Inflammatory macrophage treated with lipopolysaccharide for 1 hour (primary cell): Measurements from ENCODE around the gene PRKAB2.
"Not testable (repeated sequence)": the region's sequence is repeated elsewhere in the genome, so short reads cannot be mapped to it uniquely, and the experiment has no call there.

Experiments used
- DNase-seq, 2 donors: peaks; one replicate each; pipeline ENCODE4 v3.0.0-alpha.2; 2020 to 2022

Gene PRKAB2

DNA sequence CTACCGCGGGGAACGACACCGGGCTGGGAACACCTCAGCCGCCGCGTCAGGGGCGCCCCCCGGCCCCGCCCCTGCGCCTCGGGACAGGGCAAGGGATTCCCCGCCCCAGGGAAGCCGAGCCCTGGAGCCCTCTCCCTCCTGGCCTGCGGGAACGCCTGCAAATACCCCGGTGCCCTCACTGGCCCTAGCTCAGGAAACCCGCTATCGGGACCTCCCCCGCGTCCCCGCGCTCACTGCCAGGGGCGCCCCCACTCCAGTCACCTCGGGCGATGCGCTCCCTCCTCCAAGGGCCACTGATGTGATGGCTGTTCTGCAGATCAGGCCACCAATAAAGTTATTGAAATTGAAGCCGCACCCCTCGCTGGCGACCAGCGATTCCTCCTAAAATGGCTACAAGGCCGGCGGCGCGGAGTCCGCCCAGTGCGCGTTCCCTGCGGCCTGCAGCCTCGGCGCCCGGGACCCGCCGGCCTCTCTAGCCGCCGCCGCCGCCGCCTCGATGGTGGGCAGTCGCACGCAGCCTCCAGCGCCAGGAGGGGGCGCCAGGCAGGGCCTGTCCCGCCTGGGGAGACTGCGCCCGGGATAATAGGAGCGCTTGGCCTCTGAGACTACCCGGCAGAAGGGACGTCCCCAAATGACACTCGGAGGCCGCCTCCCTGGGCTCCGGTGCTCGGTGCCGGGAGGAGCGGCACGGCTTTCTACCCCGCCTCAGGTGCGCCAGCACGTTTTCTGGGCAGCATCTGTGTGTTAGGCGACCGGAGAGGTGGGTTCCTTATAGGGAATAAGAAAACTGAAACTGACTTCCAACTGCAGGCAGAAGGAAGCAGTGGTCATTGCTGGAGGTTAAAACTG is at the start of gene PRKAB2:
TSS of gene PRKAB2 (minus strand) at position 303 of the 849 bp plus-strand sequence. CDS start 326 bp downstream, outside the sequence.
- DNase-seq = peak; percentile 91 to 96

DNA sequence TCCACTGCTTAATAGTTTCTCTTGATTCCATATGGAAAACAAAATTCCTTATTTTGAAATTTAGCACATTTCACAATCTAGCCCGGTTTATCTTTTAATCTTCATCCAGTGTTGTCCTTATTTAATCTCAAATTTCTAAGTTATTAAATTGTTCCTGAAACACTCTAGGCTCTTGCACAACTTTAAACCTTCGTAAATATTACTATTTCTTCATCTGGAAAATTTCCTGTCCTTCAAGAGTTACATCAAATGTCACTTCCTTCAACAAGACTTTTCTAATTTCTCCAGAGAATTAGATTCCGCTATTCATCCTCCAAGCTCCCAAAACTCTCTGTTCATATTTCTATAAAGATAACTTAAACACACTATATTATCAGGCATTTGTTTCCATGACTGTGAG is 46.3 kb upstream of the PRKAB2 start:
- peak; percentile 84 to 90 for DNase-seq

GRCh38 chr1:147217141-147217540 is 44.9 kb upstream of the PRKAB2 start:
- peak; percentile 73 to 81 for DNase-seq

DNA sequence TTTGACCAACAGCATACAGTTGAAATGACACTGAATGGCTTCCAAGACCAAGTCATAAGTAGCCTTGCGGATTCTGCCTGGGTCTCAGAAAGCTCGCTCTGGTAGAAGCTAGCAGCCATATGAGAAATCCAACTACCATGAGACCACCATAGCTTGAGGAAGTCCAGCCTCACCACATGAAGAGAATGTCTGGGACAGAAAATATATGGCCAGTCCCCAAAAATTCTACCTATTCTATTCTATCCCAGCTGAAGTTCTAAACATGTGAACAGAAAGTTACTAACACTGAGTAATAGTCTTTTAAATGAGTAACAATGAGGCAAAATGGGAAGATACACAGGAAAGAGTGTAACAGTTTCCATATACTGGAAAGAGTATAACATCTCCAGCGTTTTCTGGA is 43.9 kb upstream of the PRKAB2 start:
- DNase-seq = peak in 1 of 2 donors; percentile 25

GRCh38 chr1:147215540-147215916 is 43.3 kb upstream of the PRKAB2 start:
- no peak for DNase-seq

DNA sequence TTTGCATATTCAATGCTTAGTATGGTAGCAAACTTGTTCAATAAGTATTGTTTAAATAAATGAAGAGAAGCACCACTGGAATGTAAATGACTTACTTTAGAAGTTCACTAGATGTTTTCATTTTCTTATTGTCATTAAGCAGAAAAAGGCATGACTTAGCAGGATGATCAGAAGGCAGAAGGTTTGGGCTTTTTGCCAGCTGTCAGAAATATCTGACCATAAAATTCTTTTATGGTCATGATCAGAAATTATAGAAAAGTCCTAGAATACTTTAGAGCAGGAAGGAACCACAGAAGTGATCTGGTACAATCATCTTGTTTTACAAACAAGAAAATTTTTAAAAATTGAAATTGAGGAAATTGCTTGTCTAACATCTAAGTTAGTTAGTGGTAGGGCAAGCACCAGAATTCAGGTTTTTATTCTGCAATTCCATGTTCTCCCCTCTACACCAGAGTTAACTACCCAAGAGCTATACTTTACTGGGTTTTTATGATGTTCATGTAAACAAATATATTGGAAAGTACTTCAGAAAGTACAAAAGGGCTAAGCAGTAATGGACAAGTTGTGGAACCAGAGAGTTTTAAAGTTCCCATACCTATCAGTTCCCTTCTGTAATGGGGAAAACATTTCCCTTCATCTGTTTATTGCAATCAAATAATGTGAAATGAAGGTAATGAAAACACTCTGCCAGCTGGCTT is 42.7 kb upstream of the PRKAB2 start:
- no peak for DNase-seq

- DNase-seq = peak in 1 of 2 donors; percentile 62
Measured at GRCh38 chr1:147214325-147214724, 42.1 kb upstream of the PRKAB2 start.

GRCh38 chr1:147213271-147213670 is 41.0 kb upstream of the PRKAB2 start:
- no peak for DNase-seq

DNA sequence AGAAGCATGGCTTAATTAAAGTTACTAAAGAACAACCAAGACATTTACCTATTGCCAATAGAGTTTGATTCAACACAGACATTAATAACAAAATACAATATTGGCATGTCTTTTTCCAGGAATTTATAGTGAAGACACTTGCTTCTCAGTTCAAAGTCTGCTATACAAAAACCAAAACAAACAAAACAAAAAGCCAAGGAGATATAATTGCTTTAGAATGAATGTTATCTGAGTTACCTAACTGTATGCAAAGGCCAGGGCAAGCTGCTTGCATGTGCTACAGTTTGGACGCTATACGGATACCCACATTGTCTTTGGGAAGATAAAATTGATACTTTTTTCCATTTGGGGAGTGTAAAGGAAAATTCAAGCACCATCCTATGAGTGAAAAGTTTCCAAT is 39.3 kb upstream of the PRKAB2 start:
- DNase-seq = no peak

DNA sequence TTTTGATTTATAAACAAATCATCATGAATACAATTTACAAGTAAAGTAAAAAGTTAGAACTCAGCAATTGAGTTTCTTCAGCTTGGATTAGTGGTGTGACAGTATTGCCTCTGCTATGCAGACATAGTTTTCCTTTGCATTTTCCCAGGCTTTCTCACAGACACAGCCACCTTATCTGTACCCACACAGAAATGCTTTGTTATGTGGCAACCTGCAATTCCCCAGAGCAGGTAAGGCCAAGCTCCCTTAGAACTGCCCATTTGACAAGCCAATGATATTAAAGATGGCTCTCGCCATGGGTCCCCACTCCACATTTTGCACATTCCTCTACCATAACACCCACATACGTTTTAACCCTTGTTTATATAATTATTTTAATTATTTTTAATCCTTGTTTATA is 38.7 kb upstream of the PRKAB2 start:
- no peak for DNase-seq

GRCh38 chr1:147209825-147210821 is 37.9 kb upstream of the PRKAB2 start:
- no peak for DNase-seq

GRCh38 chr1:147208619-147209018 is 36.3 kb upstream of the PRKAB2 start:
- no peak for DNase-seq

- DNase-seq = no peak
Measured at GRCh38 chr1:147207192-147207591, 34.9 kb upstream of the PRKAB2 start.

DNA sequence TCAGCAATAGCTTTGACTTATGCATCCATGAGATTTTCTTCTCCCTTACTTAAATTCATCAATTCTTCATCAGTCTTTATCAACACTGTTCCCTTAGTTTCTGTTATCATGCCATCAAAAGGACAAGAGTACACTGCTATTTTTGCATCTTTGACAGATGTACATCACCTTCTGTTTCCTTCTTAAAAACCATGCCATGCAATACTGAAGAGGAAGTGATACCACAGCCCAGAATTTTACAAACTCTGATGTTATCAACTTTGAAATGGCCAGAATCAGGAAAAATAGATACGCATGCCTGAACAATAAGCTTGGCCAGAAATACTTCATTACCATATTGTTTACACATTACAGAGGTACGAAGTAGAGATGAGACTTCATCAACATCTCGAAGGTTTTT is 31.8 kb upstream of the PRKAB2 start:
- peak in 1 of 2 donors; percentile 18 for DNase-seq

GRCh38 chr1:147202576-147202975 is 30.3 kb upstream of the PRKAB2 start:
- DNase-seq = no peak

- DNase-seq = no peak
Measured at GRCh38 chr1:147201786-147202185, 29.5 kb upstream of the PRKAB2 start.

GRCh38 chr1:147201276-147201675 is 29.0 kb upstream of the PRKAB2 start:
- no peak for DNase-seq

- DNase-seq = not testable (repeated sequence)
Measured at GRCh38 chr1:147197324-147197723, 25.1 kb upstream of the PRKAB2 start.

DNA sequence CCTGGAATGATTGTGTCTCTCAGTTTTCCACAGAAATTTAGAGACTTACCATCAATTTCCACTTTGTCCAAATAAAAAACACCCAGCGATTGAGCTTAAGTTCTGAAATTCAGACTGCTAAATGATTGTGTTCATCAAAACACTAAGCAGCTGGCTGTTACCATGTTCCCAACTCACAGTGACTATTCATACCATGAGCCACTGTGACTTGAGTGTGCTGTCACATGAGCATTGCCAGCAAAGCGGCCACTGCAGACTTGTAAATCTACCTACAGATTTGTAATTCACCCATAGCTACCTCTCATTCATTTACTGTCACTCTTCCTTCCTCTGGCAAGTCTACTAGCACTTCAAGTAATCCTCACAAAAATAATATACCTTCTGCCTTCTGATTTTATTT is 17.2 kb upstream of the PRKAB2 start:
- DNase-seq = no peak

DNA sequence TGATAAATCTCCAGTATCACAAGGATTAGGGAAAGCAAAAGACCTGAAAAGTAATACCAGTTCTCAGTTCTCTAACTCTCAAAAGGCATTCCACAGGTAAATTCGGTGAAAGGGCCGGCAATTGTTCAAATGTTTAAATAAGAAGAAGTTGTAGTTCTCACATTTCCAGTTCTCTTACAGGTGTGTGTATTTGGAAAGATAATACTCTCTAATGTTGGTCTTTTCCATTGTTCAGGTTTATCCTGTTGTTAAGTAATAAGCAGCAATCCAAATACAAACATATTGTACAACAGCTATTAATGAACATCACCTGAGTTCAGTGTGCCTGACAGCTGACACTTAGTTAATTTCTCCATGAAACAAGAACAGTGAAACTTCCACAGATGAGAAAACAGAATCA is 13.2 kb upstream of the PRKAB2 start:
- no peak for DNase-seq

- DNase-seq = no peak
Measured at GRCh38 chr1:147177611-147178380, 5.5 kb upstream of the PRKAB2 start.
